H4 (cell line): ENCODE measurements around the gene PCDHGB2. TPM values are rescaled to one million over a fixed set of nuclear protein-coding genes. Genes with fewer than 3 reads are reported as not detected.
"Not testable (repeated sequence)": the region's sequence is repeated elsewhere in the genome, so short reads cannot be mapped to it uniquely, and the experiment has no call there.

Source experiments
- DNase-seq: peaks from one replicate; pipeline ENCODE4 v3.0.0-alpha.2; 2015; ENCODE audit warnings: low spot score
- total RNA-seq: library from RNA; depleted of rRNA; stranded (reverse); fragments of >200 nt; shearing (Covaris generic); gene quantifications from 2 replicates; pipeline ENCODE4 v1.2.3, GENCODE V29; 2014; rRNA removed

PCDHGB2 gene
- 1.6 and 1.9 TPM in 2 replicates for total RNA-seq

DNA sequence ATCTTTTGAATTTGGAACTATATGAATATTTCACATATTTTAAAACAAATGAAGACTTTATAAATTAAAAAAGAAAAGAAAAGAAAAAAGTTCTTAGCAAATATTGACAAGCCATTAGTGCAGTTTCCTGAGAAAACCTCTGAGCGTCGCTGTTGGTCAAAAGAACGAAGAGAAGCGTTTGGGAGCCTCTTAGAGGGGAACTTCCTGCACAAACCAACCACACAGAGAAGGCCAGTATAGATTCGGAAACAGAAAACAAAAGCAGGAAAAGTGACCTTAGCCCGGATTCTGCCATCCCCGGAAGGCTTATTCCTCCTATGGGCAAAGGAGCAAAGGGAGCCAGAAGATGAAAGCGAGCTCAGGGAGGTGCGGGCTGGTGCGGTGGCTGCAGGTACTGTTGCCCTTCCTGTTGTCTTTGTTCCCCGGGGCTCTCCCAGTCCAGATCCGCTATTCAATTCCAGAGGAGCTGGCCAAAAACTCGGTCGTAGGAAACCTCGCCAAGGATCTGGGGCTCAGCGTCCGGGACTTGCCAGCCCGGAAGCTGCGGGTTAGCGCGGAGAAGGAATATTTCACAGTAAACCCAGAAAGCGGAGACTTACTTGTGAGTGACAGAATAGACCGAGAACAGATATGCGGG is at the start of gene PCDHGB2:
Gene PCDHGB2 (plus strand): TSS at position 205 of the 637 bp plus-strand sequence. CDS start 142 bp downstream, at position 347.
- DNase-seq, result no peak

DNA sequence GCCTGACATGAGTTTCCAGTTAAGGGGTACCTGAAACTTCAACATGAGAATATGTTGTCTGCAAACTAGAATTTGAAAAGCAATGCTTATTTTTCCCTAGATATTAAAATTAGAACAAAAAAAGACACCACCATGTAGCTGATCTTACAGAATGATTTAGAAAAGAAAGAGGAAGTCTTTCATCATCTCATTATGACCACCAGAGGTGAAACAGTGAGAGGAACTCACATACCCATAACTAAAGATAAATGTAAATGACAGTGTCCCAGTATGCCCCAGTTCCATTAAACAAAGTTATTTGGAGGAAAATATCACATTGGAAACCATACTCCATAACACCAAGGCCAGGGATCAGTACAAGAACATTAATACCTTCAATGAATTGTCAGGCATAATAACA is 46.1 kb upstream of the PCDHGB2 start:
- no peak for DNase-seq

DNA sequence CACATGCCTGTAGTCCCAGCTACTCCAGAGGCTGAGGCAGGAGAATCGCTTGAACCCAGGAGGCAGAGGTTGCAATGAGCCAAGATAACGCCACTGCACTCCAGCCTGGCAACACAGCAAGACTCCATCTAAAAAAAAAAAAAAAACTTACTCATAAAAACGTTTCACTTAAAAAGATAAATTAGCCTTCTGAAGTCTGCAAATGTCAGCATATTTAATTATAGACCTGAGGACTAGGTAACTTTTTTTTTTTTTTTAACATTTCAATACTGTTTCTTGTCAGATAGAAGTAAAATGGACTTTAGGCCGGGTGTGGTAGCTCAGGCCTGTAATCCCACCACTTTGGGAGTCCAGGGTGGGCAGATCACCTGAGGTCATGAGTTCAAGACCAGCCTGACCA is 42.8 kb upstream of the PCDHGB2 start:
- not testable (repeated sequence) for DNase-seq

DNA sequence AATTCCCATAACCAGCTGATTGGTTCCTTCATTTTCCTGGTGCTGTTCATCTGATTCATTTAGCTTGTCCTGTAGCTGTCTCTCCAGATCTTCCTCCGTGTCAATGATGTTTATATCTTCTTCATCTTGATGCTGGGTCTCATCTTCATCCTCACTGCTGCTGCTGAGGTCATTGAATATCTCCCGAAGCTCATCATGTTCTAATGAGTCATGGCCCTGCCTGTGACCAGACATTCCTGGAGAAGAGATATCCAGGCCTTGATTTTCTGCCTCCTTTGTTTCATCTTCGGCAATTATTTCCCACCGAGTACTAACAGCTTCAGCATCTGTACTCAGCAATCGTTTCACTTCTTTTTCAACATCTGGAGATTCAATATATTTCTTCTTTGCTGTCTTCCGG is 40.6 kb upstream of the PCDHGB2 start:
- no peak for DNase-seq

DNA sequence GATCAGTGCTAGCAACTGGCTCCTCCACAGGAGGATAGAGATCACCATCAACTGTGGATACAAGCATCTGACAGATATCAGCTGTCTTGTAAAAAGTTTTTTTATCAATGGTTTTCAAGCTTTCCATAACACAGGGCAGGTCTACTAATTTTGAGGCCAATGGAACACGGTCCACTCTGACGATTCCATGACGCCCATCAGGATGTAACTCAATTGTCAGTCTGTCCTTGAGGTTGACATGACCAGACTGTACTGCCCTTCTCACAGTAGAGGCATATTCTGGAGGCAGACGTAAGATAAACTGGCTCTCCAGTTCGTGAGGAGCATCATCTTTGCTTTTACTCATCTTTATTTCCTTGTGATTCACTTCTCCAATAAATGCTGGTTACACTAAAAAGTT is 40.1 kb upstream of the PCDHGB2 start:
- no peak for DNase-seq

DNA sequence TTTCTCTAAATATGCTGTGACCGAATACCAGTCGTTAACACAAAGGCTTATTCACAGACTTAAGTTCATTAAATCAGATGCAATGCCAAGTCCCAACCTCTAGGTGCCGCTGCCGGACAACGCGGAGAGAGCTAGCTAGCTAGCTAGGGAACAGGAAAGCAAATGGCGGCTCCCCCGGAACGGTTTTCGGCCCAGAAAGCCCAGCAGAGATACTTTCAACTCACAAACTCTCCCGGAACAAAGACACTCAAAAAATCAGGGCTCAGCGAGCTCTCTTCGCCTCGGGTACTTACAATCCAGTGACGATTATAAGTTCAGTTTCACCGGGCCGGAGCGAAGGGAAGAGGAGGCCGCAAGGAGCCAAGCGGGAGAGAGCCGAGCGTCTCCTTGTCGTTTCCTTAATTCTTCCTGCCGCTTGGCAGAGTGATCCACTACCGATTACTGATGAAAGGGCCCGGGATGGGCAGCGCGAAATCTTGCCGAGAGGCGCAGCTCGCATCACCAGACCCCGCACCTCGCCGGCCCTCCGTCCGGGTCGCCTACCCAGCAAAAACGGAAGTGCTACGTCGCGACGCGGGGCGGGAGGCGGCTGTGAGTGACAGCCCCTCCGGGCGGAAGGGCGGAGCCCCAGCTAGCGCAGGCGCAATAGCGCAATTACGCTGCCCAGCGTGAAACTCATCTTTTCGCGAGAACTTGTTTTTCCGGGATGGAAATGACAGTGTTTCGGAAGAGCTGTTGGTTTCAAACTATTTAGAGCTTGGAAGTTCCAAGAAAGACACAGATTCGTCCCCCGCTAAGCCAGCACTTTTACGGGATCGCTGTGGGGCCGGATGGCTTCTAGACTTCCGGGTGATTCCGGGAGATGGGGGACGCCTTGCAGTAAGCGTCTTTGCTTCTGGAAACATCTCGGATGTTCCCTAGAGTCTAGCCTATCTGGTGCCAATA is 39.3 kb upstream of the PCDHGB2 start, which contains the start of gene TAF7:
Gene TAF7 (minus strand): TSS at position 560 of the 945 bp plus-strand sequence. CDS start 740 bp downstream, outside the sequence.
- DNase-seq, result peak; percentile 91

DNA sequence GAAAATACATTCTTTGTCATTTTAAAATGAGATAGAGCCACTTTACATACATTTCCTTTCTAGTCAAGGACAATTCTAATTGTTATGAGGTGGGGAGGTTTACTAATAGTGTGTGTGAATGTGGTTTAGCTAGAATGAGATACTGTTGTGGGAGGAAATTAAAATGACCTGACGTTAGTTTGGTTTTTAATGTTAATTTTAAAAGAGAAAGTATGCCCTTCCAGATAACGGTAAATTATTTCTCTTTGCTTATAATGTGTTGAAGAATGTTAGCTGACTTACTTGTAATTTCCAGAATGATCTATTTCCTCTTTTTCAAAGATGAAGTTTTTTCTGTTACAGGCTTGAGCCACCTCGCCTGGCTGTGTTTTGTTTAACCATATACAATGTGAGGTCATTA is 37.5 kb upstream of the PCDHGB2 start:
- DNase-seq, result no peak

DNA sequence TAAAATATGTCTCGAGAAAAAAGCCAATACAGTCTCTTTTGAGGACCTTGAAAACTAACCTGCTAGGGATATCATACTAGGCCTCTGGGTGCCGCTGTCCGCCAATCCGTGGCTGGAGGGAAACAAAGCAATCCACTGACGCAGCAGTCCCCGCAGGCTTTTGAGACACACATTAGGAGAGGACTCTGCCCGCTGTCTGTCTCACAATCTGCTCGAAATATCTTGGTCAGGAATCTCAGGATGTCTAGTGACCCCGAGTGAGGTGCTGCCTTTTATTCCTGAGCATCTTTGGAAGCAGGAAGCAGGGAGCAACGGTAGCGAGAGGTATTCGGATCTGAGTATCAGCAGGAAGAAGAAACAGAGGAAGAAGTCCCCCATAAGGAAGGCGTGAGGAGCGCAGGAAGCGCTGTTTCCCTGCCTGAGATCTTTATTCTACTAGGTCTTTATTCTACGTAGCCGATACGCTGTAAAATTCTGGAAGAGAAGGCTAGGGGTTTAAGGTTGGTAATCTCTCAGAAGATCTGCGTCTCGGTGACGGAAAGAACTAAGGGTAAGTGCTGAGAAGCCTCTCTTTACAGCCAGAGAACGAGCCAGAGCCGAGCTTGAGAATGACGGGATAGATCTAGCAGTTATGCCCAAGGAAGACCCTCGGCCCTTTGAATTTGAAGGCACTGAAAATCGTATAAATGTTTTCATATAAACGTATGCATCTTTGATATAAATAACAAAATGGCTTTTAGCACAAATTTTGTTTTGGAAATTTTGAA is 33.5 kb upstream of the PCDHGB2 start:
- DNase-seq, result peak; percentile 62

DNA sequence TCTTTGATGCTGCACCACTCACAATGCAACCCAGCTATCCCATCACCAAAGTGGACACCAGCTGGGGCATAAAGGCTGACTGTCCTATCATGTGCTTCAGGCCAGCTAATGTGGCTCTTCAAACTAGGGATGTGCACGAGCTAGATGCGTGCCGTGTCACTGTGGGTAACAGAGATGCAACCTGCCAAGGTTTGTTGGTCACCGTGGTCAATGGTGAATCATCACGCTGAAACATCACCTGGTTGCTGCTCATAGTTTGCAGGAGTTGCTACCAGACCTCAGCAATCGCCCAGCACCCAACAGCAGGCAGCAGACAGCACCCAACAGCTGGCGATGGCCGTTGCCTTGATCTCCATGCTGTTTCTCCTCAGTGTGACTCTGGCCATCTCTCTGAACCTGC is 31.6 kb upstream of the PCDHGB2 start:
- no peak for DNase-seq

DNA sequence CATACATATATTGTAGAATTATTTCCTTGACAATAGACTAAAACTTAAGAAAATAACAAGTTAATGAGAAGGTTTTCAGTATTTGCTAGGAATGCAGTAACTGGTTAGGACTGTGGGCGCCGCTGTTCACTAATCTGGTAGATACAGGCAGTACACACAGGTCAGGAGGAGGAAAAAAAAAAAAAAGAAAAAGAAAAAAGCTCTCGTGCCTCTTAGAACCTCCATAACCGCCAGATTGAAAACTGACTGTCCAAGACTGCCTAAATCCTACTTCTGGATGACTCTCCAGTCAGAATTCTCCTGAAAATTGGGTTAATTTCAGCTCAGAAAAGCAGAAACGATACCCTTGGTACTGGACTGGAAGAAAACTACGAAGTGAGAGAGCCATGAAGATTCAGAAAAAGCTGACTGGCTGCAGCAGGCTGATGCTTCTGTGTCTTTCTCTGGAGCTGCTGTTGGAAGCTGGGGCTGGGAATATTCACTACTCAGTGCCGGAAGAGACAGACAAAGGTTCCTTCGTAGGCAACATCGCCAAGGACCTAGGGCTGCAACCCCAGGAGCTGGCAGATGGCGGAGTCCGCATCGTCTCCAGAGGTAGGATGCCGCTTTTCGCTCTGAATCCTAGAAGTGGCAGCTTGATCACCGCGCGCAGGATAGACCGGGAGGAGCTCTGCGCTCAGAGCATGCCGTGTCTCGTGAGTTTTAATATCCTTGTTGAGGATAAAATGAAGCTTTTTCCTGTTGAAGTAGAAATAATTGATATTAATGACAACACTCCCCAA is 29.3 kb upstream of the PCDHGB2 start, which contains the start of gene PCDHGA1:
Gene PCDHGA1 (plus strand): TSS at position 216 of the 782 bp plus-strand sequence.
- DNase-seq, result no peak

DNA sequence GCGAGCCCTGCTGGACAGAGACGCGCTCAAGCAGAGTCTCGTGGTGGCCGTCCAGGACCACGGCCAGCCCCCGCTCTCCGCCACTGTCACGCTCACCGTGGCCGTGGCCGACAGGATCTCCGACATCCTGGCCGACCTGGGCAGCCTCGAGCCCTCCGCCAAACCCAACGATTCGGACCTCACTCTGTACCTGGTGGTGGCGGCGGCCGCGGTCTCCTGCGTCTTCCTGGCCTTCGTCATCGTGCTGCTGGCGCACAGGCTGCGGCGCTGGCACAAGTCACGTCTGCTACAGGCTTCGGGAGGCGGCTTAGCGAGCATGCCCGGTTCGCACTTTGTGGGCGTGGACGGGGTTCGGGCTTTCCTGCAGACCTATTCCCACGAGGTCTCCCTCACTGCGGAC is 27.2 kb upstream of the PCDHGB2 start:
- not testable (repeated sequence) for DNase-seq

DNA sequence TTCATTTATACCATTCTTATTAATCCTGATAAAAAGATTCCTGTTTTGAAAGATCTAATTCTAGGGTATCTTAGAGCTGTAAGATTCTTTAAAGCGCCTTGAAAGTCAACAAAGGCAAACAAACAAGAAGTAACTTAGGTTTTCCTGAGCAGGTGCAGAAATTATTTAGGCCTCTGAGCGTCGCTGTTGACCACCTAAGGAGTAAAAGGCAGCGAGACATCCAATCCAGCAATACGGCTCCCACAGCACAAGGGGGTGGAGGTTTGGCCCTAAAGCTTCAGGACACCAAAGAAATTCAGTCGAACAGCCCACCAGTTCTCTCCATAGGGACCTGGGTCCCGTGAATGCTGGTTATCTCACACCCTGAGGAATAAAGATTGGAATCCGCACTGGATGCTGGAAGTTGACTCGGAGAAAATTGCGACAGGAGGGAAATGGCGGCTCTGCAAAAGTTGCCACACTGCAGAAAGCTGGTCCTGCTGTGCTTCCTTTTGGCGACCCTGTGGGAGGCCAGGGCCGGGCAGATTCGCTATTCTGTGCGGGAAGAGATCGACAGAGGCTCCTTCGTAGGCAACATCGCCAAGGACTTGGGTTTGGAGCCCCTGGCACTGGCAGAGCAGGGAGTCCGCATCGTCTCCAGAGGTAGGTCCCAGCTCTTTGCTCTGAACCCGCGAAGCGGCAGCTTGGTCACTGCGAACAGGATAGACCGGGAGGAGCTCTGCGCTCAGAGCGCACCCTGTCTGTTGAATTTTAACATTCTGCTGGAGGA is 21.1 kb upstream of the PCDHGB2 start, which contains the start of gene PCDHGA2:
Gene PCDHGA2 (plus strand): TSS at position 223 of the 769 bp plus-strand sequence.
- peak; percentile 36 for DNase-seq

DNA sequence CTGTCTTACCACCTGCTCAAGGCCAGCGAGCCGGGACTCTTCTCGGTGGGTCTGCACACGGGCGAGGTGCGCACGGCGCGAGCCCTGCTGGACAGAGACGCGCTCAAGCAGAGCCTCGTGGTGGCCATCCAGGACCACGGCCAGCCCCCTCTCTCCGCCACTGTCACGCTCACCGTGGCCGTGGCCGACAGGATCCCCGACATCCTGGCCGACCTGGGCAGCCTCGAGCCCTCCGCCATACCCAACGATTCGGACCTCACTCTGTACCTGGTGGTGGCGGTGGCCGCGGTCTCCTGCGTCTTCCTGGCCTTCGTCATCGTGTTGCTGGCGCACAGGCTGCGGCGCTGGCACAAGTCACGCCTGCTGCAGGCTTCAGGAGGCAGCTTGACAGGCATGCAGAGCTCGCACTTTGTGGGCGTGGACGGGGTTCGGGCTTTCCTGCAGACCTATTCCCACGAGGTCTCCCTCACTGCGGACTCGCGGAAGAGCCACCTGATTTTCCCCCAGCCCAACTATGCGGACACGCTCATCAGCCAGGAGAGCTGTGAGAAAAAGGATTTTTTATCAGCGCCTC is 18.9 kb upstream of the PCDHGB2 start:
- not testable (repeated sequence) for DNase-seq

DNA sequence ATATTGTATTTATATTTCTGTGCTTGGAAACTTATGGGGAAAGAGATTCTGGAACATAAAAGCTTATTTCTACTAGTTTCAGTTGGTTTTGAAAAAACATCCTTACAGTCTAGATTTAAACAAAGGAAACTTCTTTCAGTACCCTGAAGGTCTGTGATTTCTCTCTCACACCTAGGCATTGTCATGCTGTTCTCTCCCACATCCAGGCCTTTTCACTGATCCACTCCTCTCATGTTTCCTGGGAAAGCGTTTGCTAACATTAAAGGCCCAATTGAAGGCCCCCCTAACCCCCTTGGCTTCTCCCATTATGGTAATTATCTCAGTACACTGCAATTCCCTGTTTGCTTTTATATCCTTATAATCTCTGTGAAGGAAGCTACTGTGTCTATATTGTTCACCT is 17.0 kb upstream of the PCDHGB2 start:
- DNase-seq, result no peak

DNA sequence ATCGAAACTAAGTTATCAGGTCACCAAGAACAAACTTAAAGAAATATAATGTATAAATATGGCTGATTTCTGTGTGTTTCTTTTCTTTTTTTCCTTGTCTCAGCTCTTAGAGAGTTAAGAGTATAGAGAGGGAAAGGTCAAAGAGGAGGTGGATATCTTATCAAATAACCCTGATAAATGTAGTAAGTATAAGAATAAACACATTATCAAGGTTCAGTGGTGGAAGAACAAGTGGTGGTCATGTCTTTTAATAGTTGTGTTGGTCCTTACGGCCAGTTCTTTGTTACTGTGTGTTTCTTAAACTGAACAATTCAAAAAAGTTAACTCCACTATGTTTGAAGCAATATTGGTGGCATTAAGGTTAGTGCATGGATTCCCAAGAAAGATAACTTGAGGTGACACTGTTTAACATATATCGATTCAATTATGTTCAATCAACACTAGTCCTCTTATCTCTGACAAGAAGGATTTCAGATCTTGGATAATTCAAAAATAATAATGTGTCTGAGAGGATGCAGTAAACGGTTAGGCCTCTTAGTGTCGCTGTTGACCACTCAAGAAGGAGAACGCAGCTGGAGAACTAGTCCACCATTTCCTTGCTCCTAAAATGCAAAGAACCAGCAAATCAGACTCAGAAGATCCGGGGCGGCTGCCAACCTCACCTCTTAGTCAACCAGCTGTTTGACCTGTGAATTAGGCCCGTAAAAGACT is 16.4 kb upstream of the PCDHGB2 start, which contains the start of gene PCDHGA3:
Gene PCDHGA3 (plus strand): TSS at position 588 of the 711 bp plus-strand sequence. CDS start 205 bp downstream, outside the sequence.
- DNase-seq, result peak; percentile 75

DNA sequence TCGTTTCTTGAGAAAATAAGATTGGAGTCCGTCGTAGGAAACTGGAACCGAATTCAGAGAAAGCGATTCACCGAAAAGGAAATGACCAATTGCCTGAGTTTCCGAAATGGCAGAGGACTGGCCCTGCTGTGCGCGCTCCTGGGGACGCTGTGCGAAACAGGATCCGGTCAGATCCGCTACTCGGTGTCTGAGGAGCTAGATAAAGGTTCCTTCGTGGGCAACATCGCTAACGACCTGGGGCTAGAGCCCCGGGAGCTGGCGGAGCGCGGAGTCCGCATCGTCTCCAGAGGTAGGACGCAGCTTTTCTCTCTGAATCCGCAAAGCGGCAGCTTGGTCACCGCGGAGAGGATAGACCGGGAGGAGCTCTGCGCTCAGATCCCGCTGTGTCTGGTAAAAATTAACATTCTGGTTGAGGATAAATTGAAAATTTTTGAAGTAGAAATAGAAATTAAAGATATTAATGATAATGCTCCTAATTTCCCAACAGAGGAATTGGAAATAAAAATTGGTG is 15.8 kb upstream of the PCDHGB2 start:
- no peak for DNase-seq

DNA sequence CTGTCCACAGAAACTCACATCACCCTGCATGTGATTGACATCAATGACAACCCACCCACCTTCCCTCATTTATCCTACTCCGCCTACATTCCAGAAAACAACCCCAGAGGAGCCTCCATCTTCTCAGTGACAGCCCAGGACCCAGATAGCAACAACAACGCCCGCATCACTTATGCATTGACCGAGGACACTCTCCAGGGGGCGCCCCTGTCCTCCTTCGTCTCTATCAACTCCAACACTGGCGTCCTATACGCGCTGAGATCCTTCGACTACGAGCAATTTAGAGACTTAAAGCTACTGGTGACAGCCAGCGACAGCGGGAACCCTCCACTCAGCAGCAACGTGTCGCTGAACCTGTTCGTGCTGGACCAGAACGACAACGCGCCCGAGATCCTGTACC is 14.5 kb upstream of the PCDHGB2 start:
- no peak for DNase-seq

DNA sequence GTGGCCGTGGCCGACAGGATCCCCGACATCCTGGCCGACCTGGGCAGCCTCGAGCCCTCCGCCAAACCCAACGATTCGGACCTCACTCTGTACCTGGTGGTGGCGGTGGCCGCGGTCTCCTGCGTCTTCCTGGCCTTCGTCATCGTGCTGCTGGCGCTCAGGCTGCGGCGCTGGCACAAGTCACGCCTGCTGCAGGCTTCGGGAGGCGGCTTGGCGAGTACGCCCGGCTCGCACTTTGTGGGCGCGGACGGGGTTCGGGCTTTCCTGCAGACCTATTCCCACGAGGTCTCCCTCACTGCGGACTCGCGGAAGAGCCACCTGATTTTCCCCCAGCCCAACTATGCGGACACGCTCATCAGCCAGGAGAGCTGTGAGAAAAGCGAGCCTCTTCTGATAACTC is 13.8 kb upstream of the PCDHGB2 start:
- not testable (repeated sequence) for DNase-seq
